GM06990 (cell line): ENCODE measurements around the gene FBLN1.

Experiments used
- DNase-seq: peaks from one replicate; pipeline ENCODE4 v3.0.0-alpha.2; 2011; ENCODE audit not compliant: insufficient read length; ENCODE audit errors: extremely low read depth
- H3K27me3 ChIP-seq: replicated peaks from 2 replicates; pipeline ENCODE4 v1.6.0; 2011; ENCODE audit warnings: low read length; ENCODE audit not compliant: control insufficient read depth, insufficient read depth
- H3K36me3 ChIP-seq: 2 replicates; pipeline ENCODE4 v1.5.1; 2011; ENCODE audit warnings: low read length; ENCODE audit not compliant: control insufficient read depth, insufficient read depth
- H3K4me3 ChIP-seq: replicated peaks from 2 replicates; pipeline ENCODE4 v1.5.1; 2011; ENCODE audit warnings: low read depth, mild to moderate bottlenecking, control low read depth, low read length
- TF ChIP-seq, protein P1 (sequence below): IDR thresholded peaks from 2 replicates; pipeline ENCODE4 v1.5.1; 2011; ENCODE audit warnings: low read length, control low read depth, mild to moderate bottlenecking, inconsistent platforms; ENCODE audit not compliant: insufficient read depth, poor library complexity, severe bottlenecking

FBLN1 gene

DNA sequence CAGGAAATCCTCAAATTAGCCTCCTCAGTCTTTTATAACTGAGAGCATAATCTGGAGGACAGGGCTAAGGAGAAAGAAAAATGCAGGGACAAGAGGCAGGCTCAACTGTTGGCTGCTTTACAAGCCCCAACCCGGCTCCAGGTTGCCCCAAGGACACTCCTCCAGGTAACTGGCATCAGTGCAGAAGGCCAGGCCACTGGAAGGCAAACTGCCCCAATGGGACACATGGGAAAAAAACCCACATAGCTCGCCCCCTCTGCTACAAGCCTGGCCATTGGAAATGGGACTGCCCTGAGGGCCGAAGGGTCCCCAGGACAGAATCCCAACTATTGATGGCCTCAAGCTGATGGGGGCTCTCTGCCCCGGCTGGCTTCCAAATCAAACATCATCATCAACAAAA lies 17.9 kb upstream of the FBLN1 start:
- H3K4me3 ChIP-seq: no peak overlapping the region
- TF ChIP-seq, protein P1, sequence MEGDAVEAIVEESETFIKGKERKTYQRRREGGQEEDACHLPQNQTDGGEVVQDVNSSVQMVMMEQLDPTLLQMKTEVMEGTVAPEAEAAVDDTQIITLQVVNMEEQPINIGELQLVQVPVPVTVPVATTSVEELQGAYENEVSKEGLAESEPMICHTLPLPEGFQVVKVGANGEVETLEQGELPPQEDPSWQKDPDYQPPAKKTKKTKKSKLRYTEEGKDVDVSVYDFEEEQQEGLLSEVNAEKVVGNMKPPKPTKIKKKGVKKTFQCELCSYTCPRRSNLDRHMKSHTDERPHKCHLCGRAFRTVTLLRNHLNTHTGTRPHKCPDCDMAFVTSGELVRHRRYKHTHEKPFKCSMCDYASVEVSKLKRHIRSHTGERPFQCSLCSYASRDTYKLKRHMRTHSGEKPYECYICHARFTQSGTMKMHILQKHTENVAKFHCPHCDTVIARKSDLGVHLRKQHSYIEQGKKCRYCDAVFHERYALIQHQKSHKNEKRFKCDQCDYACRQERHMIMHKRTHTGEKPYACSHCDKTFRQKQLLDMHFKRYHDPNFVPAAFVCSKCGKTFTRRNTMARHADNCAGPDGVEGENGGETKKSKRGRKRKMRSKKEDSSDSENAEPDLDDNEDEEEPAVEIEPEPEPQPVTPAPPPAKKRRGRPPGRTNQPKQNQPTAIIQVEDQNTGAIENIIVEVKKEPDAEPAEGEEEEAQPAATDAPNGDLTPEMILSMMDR: no peak
- no peak for DNase-seq
- peaks cover 3% of the 10 kb centered on the region; the same call in 1 of the 2 replicates for H3K27me3 ChIP-seq
- H3K36me3 ChIP-seq: no peaks in the 10 kb centered on the region

DNA sequence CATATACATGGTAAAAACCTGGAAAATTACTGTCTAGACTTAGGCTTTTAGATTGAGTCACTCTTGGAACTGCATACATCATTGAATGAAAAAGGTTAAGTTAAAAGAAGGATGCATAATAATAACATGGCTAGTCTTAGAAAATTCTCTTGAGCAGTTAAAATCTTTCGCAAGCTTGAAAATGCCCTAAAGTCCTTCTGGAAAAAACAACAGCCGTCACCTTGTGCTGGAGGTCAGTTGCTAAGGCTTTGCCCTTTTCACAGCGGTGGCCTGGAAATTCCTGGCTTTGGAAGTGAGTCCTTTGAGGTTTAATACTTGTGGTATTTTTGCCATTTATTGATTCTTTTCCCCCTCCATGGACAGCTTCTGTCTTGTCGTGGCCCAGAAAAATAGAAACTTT lies 17.4 kb upstream of the FBLN1 start:
- Histone ChIP-seq H3K4me3 (no peak overlapping the region), H3K27me3 (peaks cover 3% of the 10 kb centered on the region; the same call in 1 of the 2 replicates), H3K36me3 (no peaks in the 10 kb centered on the region)
- no peak for DNase-seq
- TF ChIP-seq, protein P1: no peak

DNA sequence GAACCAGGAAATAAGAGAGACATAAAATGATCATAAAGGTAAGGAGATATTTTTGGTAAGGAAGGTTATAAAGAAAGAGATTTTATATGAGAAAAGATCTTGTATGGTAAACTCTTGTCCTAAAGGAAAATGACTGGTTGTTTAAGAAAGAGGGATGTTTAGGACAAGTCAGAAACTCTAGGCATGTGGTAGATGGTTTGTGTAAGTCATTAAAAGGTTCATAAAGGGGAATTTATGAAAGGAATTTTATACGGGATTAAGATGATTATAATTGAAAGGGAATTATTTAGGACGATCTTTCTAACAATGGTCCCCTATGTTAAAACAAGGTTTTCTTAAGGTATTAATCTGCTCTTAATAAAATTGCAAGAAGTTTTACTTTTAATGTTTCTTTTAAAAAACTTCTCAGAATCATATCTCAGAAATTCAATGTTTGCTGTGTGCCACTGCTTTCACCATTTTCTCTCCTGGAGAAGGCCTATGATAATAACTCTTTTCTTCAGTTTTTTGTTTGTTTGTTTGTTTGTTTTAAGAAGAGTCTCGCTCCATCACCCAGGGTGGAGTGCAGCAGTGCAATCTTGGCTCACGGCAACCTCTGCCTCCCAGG lies 13.8 kb upstream of the FBLN1 start:
- TF ChIP-seq, protein P1: no peak
- DNase-seq: no peak
- Histone ChIP-seq H3K27me3 (peaks cover 2% of the 10 kb centered on the region; the same call in 1 of the 2 replicates), H3K4me3 (no peak overlapping the region), H3K36me3 (no peaks in the 10 kb centered on the region)

DNA sequence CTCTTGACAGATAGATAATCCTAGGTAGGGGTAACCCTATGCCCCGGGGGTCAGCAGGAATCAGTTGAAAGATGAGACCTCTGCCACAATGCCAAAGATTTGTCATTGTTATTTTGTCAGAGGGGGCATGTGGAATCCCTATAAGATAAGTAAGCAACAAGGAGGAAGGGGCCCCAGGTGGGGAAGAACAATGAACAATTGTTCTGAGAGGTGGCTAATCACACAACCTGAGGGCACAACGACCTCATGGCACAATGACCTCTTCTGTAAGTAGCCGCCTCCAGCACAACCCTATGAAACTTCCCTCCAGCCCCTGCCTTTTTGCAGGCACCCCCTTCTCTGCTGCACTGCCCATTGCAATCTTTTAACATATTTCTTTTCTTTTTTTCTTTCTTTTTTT lies 11.8 kb upstream of the FBLN1 start:
- DNase-seq: no peak
- H3K4me3 ChIP-seq: no peak overlapping the region
- H3K27me3 ChIP-seq: peaks cover 2% of the 10 kb centered on the region; the same call in 1 of the 2 replicates
- TF ChIP-seq, protein P1: no peak
- no peaks in the 10 kb centered on the region for H3K36me3 ChIP-seq

DNA sequence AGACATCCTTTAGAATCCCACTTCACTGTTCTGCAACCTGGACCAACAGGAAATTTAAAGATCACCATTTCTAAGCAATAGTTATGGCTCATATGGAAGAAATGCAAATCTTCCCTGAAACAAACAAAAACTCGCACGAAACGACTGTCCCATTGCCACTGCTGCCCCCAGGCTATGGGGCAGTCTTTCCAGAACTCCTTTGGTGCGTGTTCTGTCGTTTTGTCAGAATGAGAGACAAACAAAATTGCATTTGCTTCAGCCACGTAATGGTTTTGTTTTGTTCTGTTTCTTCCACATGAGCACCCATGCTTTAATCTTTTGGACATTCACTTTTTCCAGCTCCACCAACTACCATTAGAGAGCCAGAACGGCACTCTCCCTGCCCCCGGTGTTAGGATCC lies 10.8 kb upstream of the FBLN1 start:
- Histone ChIP-seq H3K4me3 (no peak overlapping the region), H3K27me3 (peaks cover 2% of the 10 kb centered on the region; the same call in 1 of the 2 replicates), H3K36me3 (no peaks in the 10 kb centered on the region)
- TF ChIP-seq, protein P1: no peak
- DNase-seq: no peak
